ENCODE results near the gene RNF207.

The RNF207 gene

GRCh38 chr1:6175411-6175828, 30.5 kb upstream of the RNF207 start:
- DNase-seq, result no peak

- DNase-seq, result no peak
Observed at GRCh38 chr1:6176779-6177178, 29.1 kb upstream of the RNF207 start.

GRCh38 chr1:6177681-6178380, 28.1 kb upstream of the RNF207 start:
- no peak for DNase-seq

- no peak for DNase-seq
Observed at GRCh38 chr1:6178751-6179563, 27.0 kb upstream of the RNF207 start.

GRCh38 chr1:6179564-6180175, 26.2 kb upstream of the RNF207 start:
- DNase-seq, result no peak

- DNase-seq, result no peak
Observed at GRCh38 chr1:6180268-6180706, 25.6 kb upstream of the RNF207 start, which contains the start of gene CHD5. CHD5 (minus strand) TSS chr1:6180321; CDS start chr1:6180023, 298 bp downstream.

- DNase-seq, result no peak
Observed at GRCh38 chr1:6180707-6181311, 25.1 kb upstream of the RNF207 start.

GRCh38 chr1:6181347-6181770, 24.6 kb upstream of the RNF207 start:
- no peak for DNase-seq

- DNase-seq, result no peak
Observed at GRCh38 chr1:6183520-6183989, 22.4 kb upstream of the RNF207 start.

- DNase-seq, result no peak
Observed at GRCh38 chr1:6184083-6184783, 21.7 kb upstream of the RNF207 start.

GRCh38 chr1:6185151-6185550, 20.8 kb upstream of the RNF207 start:
- no peak for DNase-seq

GRCh38 chr1:6185635-6186382, 20.1 kb upstream of the RNF207 start:
- no peak for DNase-seq

- DNase-seq, result no peak
Observed at GRCh38 chr1:6188466-6188865, 17.5 kb upstream of the RNF207 start.

- no peak for DNase-seq
Observed at GRCh38 chr1:6191968-6192367, 14.0 kb upstream of the RNF207 start.

- no peak for DNase-seq
Observed at GRCh38 chr1:6197746-6198427, 8.0 kb upstream of the RNF207 start.

- DNase-seq, result no peak
Observed at GRCh38 chr1:6198646-6199297, 7.1 kb upstream of the RNF207 start.

- DNase-seq, result peak; percentile 95
Observed at GRCh38 chr1:6199298-6200187, 6.4 kb upstream of the RNF207 start, which contains the start of gene RPL22. RPL22 (minus strand) TSS chr1:6199595; CDS start chr1:6199573, 22 bp downstream.

- DNase-seq, result no peak
Observed at GRCh38 chr1:6200188-6200809, 5.6 kb upstream of the RNF207 start.

- DNase-seq, result no peak
Observed at GRCh38 chr1:6202256-6202655, 3.7 kb upstream of the RNF207 start.

All from NK-92 treated with Interleukin-12 subunit alpha and Interleukin-12 subunit beta, amount 100 ng/mL, for 24 hours (cell line).